HG02759 (cell line): Measurements from ENCODE around the gene TENM4.

Source experiments
- ATAC-seq: cut with Tn5 transposase; IDR thresholded peaks from one replicate; pipeline ENCODE4 v1.9.1; 2021; ENCODE audit warnings: mild to moderate bottlenecking, moderate library complexity; ENCODE audit not compliant: unreplicated experiment

TENM4 gene

GRCh38 chr11:78806214-78807004 lies 634.4 kb downstream of the TENM4 start:
- no peak for ATAC-seq

DNA sequence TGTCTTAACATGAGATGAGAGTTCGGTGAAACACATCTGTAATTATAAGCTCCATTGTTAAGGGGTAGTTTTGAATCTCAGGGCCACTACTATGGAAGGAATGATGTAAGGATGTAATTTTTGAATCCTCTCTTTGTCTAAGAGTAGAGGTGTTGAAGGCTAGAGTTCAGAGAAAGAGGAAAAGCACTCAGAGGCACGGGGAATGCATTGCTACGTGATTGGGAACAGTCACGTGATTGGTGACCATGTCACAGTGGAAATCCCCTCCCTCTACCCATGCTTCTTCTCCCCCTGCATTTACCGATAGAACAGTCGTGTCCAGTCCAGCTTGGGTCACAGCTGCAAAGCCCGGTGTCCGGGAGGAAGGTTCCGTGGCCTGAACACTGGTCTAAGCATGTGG lies 635.8 kb downstream of the TENM4 start:
- ATAC-seq = no peak

GRCh38 chr11:78803995-78804394 lies 636.8 kb downstream of the TENM4 start:
- no peak for ATAC-seq

GRCh38 chr11:78802058-78802761 lies 638.6 kb downstream of the TENM4 start:
- ATAC-seq = no peak

DNA sequence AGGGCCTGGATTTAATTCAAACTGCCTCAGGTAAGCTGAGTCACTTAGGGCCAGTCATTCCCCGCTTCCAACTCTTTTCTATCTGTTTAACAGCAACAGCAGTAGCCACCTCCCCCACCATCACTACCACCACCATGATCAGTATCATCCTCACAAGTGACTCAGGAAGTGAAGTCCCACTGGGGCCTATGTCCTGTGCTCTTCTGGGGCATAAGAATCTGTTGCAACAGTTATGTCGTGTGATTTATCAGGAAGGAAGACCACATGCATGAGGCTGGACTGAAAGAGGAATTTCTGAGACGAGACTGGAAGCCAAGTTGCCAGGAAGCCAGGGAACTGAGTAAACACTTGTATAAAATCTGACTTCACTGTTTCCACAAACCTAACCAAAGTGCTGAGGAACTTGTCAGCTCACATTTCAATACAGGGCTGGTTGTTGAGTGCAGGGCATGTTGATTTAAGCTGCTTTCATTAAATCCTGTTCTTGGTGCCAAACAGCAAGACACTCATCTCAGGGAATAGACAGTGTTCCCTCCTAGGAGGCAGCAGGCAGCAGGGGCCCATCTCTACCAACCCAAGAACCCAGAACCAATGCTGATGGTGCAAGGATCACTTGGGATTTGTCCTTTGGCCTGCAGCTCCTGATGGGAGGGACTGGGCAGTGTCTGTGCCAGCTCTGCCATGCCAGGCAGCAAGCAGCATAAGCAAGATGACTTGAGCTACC lies 639.5 kb downstream of the TENM4 start:
- no peak for ATAC-seq

GRCh38 chr11:78800756-78801155 lies 640.1 kb downstream of the TENM4 start:
- ATAC-seq = no peak

- no peak for ATAC-seq
Measured at GRCh38 chr11:78800096-78800690, 640.6 kb downstream of the TENM4 start.

GRCh38 chr11:78798663-78799062 lies 642.2 kb downstream of the TENM4 start:
- peak; percentile 96 for ATAC-seq

GRCh38 chr11:78797559-78797958 lies 643.3 kb downstream of the TENM4 start:
- no peak for ATAC-seq

DNA sequence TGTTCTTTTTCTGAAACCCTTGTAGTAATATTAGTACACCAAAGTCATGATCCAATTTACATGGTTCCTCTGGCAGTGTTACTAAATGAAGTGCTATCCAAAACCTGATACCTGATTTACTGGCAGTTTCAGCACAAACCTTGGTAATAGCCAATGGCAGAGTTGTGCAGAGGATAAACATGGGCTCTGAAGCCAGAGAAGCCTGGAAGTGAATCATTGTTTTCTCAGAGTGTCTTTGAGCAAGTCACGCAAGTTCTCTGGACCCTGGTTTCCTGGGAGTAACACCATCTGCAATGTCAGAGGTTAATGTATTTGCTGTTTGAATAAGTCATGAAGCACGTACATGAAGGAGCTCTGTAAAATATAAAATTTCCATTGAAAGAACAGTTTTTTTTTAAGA lies 643.9 kb downstream of the TENM4 start:
- no peak for ATAC-seq

DNA sequence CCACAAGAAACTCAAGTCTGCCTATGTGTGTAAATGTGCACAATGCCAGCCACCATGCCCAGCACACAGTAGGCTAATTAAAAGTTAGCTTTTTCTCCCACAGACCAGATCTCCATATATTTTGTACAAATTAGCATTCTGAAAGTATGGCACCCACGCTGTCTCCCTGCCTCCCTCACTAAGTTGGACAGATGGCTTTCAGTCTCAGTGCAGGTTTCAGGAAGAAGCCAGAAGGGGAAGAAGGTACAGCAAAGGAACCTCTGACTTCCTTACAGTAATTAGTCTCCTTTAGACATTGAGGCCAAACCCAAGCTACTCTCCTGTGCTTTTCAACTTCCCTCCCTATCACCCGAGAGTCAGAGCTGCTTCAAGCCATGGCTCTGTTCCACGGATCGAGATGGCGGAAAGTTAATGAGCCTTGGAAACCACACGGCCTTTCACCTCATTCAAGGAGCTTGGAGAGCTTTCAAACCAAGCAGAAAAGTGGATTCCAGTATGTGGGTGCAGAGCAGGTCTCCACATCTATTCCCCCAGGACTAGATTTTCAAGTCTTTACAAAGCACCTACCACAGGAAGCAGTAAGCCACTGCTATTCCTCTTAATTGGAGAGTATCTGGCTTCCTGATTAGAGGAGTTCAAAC lies 645.1 kb downstream of the TENM4 start:
- ATAC-seq = no peak

DNA sequence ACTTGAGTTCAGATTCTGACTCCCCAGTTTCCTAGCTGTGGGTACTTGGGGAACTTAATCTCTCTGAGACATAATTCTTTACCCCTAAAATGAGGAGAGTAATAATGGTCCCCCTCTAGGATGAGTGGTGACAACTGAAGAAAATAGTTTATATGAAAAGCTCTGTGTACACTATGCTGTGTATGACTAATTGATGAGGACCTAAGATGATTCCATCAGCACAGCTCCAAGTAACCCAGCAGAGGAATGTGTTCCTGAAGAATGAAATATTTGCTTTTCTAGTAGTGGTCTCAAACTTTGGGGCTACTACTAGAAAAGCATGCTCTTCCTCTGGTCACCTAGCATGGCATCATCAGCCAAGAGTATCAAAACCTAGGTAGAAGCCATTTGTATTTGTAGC lies 648.9 kb downstream of the TENM4 start:
- ATAC-seq = no peak

DNA sequence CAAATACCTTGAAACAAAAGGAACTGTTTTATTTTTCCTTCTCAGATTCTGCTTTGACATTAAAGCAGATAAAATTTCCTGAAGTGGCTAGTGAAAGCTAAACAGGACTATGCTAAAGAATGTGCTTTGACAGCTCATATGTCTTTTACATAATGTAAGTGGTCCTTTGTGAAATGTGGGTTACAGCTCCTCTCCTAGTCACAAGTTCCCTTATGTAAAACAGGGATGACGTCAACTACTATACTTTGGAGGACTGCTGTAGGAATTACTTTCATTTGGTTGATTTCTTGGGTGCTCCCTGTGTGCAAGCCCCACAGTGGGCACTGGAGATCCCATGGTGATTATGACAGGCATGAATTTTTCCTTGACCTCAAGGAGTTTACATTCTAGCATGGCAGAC lies 649.6 kb downstream of the TENM4 start:
- no peak for ATAC-seq

DNA sequence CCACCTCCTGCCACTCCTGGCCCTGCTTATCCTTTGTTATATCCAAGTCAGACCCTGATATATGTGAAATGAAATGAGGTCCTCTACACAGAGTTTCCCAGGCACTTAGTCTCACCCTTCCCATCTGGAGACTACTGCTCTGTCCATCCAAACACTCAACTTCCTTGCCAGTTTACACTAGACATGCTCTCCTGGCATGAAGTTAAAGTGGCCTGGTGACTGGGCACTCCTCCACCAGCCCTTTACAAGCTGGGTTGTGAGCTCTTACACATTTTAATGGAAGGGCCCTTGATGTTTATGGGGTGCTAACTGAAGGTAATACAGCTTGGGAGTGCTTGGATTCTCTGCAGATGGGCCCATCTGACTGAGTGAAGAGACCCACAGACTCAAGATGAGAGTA lies 650.0 kb downstream of the TENM4 start:
- no peak for ATAC-seq

DNA sequence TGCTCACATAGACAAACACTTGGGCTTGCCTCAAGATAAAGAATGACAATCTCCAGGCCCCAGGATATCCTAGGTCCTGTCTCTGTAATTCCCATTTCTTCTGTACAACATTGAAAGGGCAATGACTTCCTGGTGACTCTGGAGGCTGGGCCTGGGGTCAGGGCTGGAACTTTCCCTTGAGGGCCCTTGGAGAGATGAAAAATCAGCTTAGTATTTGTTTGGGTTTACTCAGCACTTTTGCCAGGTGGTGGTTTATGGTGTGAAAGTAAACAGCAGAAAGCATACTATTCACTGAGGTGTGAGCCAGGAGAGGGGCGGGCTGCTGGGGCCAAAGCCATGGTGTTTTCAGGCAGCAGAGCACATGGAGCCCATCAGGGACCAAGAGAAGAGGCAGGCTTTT lies 651.5 kb downstream of the TENM4 start:
- ATAC-seq = no peak

DNA sequence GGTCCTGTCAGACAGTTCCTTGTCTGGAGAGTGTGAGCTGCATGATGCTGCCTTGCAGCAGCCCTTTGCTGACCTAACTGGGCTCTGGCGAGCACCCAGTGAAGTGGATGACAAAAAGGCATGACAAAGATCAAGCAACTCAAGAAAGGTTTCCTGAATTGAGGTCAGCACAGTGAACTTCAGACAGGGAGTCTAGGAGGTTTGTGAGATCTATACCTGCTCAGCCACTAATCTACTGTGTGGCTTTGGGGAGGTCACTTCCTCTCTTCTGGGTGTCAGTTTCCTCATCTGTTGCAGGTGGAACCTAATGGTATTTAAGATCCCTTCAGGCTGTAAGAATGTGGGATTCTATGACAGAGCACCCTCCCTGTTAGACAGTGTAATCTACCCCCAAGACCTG lies 652.3 kb downstream of the TENM4 start:
- ATAC-seq = no peak

DNA sequence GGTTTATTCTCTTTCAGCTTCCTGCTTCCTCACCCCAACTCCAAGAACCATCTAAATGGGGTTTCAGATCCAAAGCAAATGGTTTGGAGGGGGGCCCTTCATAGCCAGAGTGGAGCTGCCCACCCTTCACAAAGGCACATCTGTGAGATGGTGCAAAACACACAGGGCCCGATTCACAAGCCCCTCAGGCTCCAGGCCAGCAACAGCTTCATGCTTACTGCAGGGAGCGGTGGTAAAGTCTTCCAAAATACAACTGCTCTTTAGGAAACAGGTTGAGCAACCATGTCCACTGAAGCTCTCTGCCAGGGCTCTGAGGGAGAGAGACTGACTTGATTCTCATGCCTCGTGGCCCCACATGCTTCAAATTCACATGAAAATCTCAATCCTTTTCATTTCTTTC lies 653.1 kb downstream of the TENM4 start:
- ATAC-seq = no peak

DNA sequence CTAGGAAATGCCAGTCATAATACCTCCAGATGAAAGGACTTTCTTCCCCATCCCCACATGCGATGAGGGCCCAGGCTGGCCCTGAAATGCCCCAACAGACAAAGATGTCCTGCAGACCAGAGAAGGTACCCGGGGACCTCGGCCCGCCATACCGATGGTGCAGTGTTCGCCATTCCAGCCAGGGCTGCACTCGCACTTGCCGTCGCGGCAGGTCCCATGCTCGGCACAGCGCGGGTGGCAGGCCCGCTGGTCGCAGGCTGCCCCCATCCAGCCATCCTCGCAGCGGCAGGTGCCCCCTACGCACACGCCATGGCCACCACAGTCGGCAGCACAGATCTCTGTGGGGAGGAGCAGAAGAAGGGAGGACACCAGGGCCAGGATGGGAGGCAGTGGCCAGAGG lies 654.1 kb downstream of the TENM4 start:
- no peak for ATAC-seq

- no peak for ATAC-seq
Measured at GRCh38 chr11:78786086-78786485, 654.7 kb downstream of the TENM4 start.

- no peak for ATAC-seq
Measured at GRCh38 chr11:78784321-78785061, 656.3 kb downstream of the TENM4 start.
